ENCODE data around the gene FAT2.
"Not testable (repeated sequence)": the region's sequence is repeated elsewhere in the genome, so short reads cannot be mapped to it uniquely, and the experiment has no call there.

The FAT2 gene

GRCh38 chr5:151580239-151580638 lies 10.9 kb downstream of the FAT2 start:
- no peak for ATAC-seq

- ATAC-seq: not testable (repeated sequence)
Observed at GRCh38 chr5:151579146-151579545, 12.0 kb downstream of the FAT2 start.

- no peak for ATAC-seq
Observed at GRCh38 chr5:151578326-151579025, 12.7 kb downstream of the FAT2 start.

GRCh38 chr5:151577566-151577965 lies 13.6 kb downstream of the FAT2 start:
- no peak for ATAC-seq

GRCh38 chr5:151574444-151574996 lies 16.6 kb downstream of the FAT2 start:
- ATAC-seq: no peak

GRCh38 chr5:151572657-151573368 lies 18.3 kb downstream of the FAT2 start:
- ATAC-seq: no peak

- ATAC-seq: no peak
Observed at GRCh38 chr5:151571270-151572173, 19.6 kb downstream of the FAT2 start.

GRCh38 chr5:151570512-151571269 lies 20.4 kb downstream of the FAT2 start:
- ATAC-seq: no peak

GRCh38 chr5:151570058-151570457 lies 21.1 kb downstream of the FAT2 start:
- no peak for ATAC-seq

GRCh38 chr5:151569132-151570046 lies 21.7 kb downstream of the FAT2 start:
- peak; percentile 59 to 66 for ATAC-seq

GRCh38 chr5:151568036-151568435 lies 23.1 kb downstream of the FAT2 start:
- ATAC-seq: no peak

GRCh38 chr5:151565971-151566370 lies 25.2 kb downstream of the FAT2 start:
- no peak for ATAC-seq

GRCh38 chr5:151562019-151562707 lies 29.0 kb downstream of the FAT2 start:
- no peak for ATAC-seq

GRCh38 chr5:151557951-151558350 lies 33.2 kb downstream of the FAT2 start:
- ATAC-seq: no peak

GRCh38 chr5:151557466-151557865 lies 33.7 kb downstream of the FAT2 start:
- ATAC-seq: no peak

GRCh38 chr5:151556806-151557205 lies 34.3 kb downstream of the FAT2 start:
- ATAC-seq: no peak

- no peak for ATAC-seq
Observed at GRCh38 chr5:151555760-151556576, 35.2 kb downstream of the FAT2 start.

GRCh38 chr5:151553695-151554094 lies 37.4 kb downstream of the FAT2 start:
- no peak for ATAC-seq

GRCh38 chr5:151553130-151553670 lies 37.9 kb downstream of the FAT2 start:
- ATAC-seq: no peak

Data from activated CD4-positive, CD25-positive, alpha-beta regulatory T cell treated with anti-CD3 and anti-CD28 coated beads, Interleukin-2, amount 50 U/mL, for 24 hours (primary cell).